KMS-11 (cell line): ENCODE results near the gene ICAM4.

Experiments
- H2AFZ ChIP-seq: fragments of 200-600 bp; sonication (generic); 2 replicates; pipeline ENCODE4 v1.6.1; 2016; ENCODE audit warnings: antibody characterized with exemption, mixed run types, low read depth
- H3K27ac ChIP-seq: fragments of 200-600 bp; sonication (generic); 2 replicates; pipeline ENCODE4 v1.6.1; 2016; ENCODE audit warnings: mild to moderate bottlenecking, mixed run types
- H3K27me3 ChIP-seq: fragments of 200-600 bp; sonication (generic); 2 replicates; pipeline ENCODE4 v1.6.1; 2017; ENCODE audit warnings: mild to moderate bottlenecking, low read depth, mixed run types, moderate library complexity; ENCODE audit not compliant: insufficient read depth
- H3K36me3 ChIP-seq: fragments of 200-600 bp; sonication (generic); 2 replicates; pipeline ENCODE4 v1.6.1; 2017; ENCODE audit warnings: mild to moderate bottlenecking, mixed run types; ENCODE audit not compliant: insufficient read depth
- H3K4me1 ChIP-seq: fragments of 200-600 bp; sonication (generic); 2 replicates; pipeline ENCODE4 v1.6.1; 2016; ENCODE audit warnings: mild to moderate bottlenecking, low read depth, mixed run types; ENCODE audit not compliant: poor library complexity, severe bottlenecking
- H3K4me2 ChIP-seq: fragments of 200-600 bp; sonication (generic); 2 replicates; pipeline ENCODE4 v1.7.0; 2016; ENCODE audit warnings: mild to moderate bottlenecking, mixed run types
- H3K4me3 ChIP-seq: fragments of 200-600 bp; sonication (generic); IDR thresholded peaks from 2 replicates; pipeline ENCODE4 v1.6.1; 2017; ENCODE audit warnings: low read depth, low read length, mixed read lengths; ENCODE audit not compliant: insufficient read depth
- H3K79me2 ChIP-seq: fragments of 200-600 bp; sonication (generic); 2 replicates; pipeline ENCODE4 v1.6.1; 2016; ENCODE audit warnings: low read depth, mixed run types; ENCODE audit not compliant: insufficient read depth
- H3K9ac ChIP-seq: fragments of 200-600 bp; sonication (generic); 2 replicates; pipeline ENCODE4 v1.6.1; 2016; ENCODE audit warnings: mild to moderate bottlenecking, mixed run types
- H4K20me1 ChIP-seq: fragments of 200-600 bp; sonication (generic); 2 replicates; pipeline ENCODE4 v1.6.1; 2016; ENCODE audit warnings: mild to moderate bottlenecking, mixed run types; ENCODE audit not compliant: insufficient read depth
- CTCF ChIP-seq: fragments of 200-600 bp; sonication (generic); conservative IDR thresholded peaks from 2 replicates; pipeline ENCODE4 v1.6.1; 2017; ENCODE audit warnings: low read depth, mild to moderate bottlenecking, antibody characterized with exemption, low read length, moderate library complexity, mixed read lengths

Gene ICAM4

GRCh38 chr19:10288662-10289166 is 2.0 kb downstream of the ICAM4 start:
- H3K4me1 ChIP-seq: peaks cover 25% of the 10 kb centered on the region
- H3K4me3 ChIP-seq: no peak overlapping the region
- peaks cover 26% of the 10 kb centered on the region for H3K27me3 ChIP-seq
- no peaks in the 10 kb centered on the region for H3K79me2 ChIP-seq
- no peaks in the 10 kb centered on the region for H4K20me1 ChIP-seq
- peak overlapping the region; percentile 42; the same call in 1 of the 2 replicates for H3K27ac ChIP-seq
- H3K36me3 ChIP-seq: no peaks in the 10 kb centered on the region
- peak overlapping the region; percentile 46; the same call in 1 of the 2 replicates for H3K9ac ChIP-seq
- H3K4me2 ChIP-seq: peak overlapping the region; percentile 88
- peak overlapping the region; percentile 99 for H2AFZ ChIP-seq
- no peak for TF ChIP-seq CTCF

GRCh38 chr19:10289167-10289835 is 2.5 kb downstream of the ICAM4 start:
- H3K4me2 ChIP-seq: peak overlapping the region; percentile 88
- no peaks in the 10 kb centered on the region for H4K20me1 ChIP-seq
- no peaks in the 10 kb centered on the region for H3K79me2 ChIP-seq
- no peaks in the 10 kb centered on the region for H3K36me3 ChIP-seq
- H3K9ac ChIP-seq: peak overlapping the region; percentile 46; the same call in 1 of the 2 replicates
- peak overlapping the region; percentile 99 for H2AFZ ChIP-seq
- peaks cover 25% of the 10 kb centered on the region for H3K4me1 ChIP-seq
- H3K27ac ChIP-seq: peak overlapping the region; percentile 42; the same call in 1 of the 2 replicates
- TF ChIP-seq CTCF: no peak
- H3K27me3 ChIP-seq: peaks cover 26% of the 10 kb centered on the region
- no peak overlapping the region for H3K4me3 ChIP-seq

GRCh38 chr19:10289836-10290356 is 3.1 kb downstream of the ICAM4 start, which contains the start of gene ICAM5:
Gene ICAM5 (plus strand): TSS chr19:10289952. CDS start chr19:10290044, 92 bp downstream.
- no peaks in the 10 kb centered on the region for H3K79me2 ChIP-seq
- H3K4me2 ChIP-seq: peak within 1 kb of the TSS; percentile 88
- TF ChIP-seq CTCF: no peak
- no peaks in the 10 kb centered on the region for H3K36me3 ChIP-seq
- H3K4me1 ChIP-seq: peaks cover 25% of the 10 kb centered on the region
- H3K4me3 ChIP-seq: no peak within 1 kb of the TSS
- H2AFZ ChIP-seq: peak within 1 kb of the TSS; percentile 99
- H3K9ac ChIP-seq: peak within 1 kb of the TSS; percentile 46; the same call in 1 of the 2 replicates
- H3K27me3 ChIP-seq: peaks cover 26% of the 10 kb centered on the region
- peak within 1 kb of the TSS; percentile 42; the same call in 1 of the 2 replicates for H3K27ac ChIP-seq
- no peaks in the 10 kb centered on the region for H4K20me1 ChIP-seq

- Histone ChIP-seq H2AFZ (peak overlapping the region; percentile 99; the same call in 1 of the 2 replicates), H3K4me1 (peaks cover 27% of the 10 kb centered on the region), H3K27ac (no peak overlapping the region), H3K9ac (no peak overlapping the region), H3K36me3 (no peaks in the 10 kb centered on the region), H3K79me2 (no peaks in the 10 kb centered on the region), H4K20me1 (no peaks in the 10 kb centered on the region), H3K4me3 (no peak overlapping the region), H3K27me3 (peaks cover 26% of the 10 kb centered on the region), H3K4me2 (peak overlapping the region; percentile 88)
- TF ChIP-seq CTCF: no peak
These were observed 3.7 kb downstream of the ICAM4 start for GRCh38 chr19:10290357-10290875.
